Right lobe of liver (tissue), 4 donors: ENCODE results near the gene PRPF6.

Source experiments
- CTCF ChIP-seq, 4 donors: fragments of 200-600 bp in 3 of 4; fragments of 450-650 bp in 1 of 4; IDR thresholded peaks; one replicate each; pipeline versions ENCODE4 v1.5.1 to v1.8.0; 2016 to 2022; ENCODE audit warnings: antibody characterized with exemption in 4 of 4, mild to moderate bottlenecking in 2 of 4
- POLR2A ChIP-seq: fragments of 450-650 bp; IDR thresholded peaks from one replicate; pipeline ENCODE4 v1.6.1; 2017; ENCODE audit warnings: antibody characterized with exemption, mild to moderate bottlenecking
- donor health status: DM: no; HTN: no; CAD: no.
- donor health status: DM: no; HTN: no; CAD: no.
- donor health status: DM: no; HTN: yes; CAD: no.

GRCh38 chr20:63973160-63973479 is 7.8 kb upstream of the PRPF6 start:
- no peak for TF ChIP-seq POLR2A
- no peak for TF ChIP-seq CTCF (IDR thresholded peaks at IDR 0.05)
